GM13976 (cell line): ENCODE measurements around the gene STAP2.

Experiments used
- DNase-seq: peaks from one replicate; pipeline ENCODE4 v3.0.0; 2012; ENCODE audit warnings: low spot score
- CTCF ChIP-seq: IDR thresholded peaks from 2 replicates; pipeline ENCODE4 v1.5.1; 2012; ENCODE audit warnings: borderline replicate concordance, mild to moderate bottlenecking; ENCODE audit not compliant: insufficient read depth; ENCODE audit errors: extremely low read depth, missing control alignments, control extremely low read depth
- in situ Hi-C: fragments of 300-500 bp; cut with MboI; formaldehyde crosslinking; loops from one replicate; pipeline ENCODE4 v1.12.0; 2022; ENCODE audit warnings: low sequenced_read_pairs, mixed read lengths, inconsistent platforms; ENCODE audit not compliant: unreplicated experiment

The STAP2 gene

GRCh38 chr19:4320419-4320818, 18.2 kb downstream of the STAP2 start:
- DNase-seq, result no peak
- TF ChIP-seq CTCF, result no peak
- in situ Hi-C loops, result no loop called here

GRCh38 chr19:4319067-4319718, 19.4 kb downstream of the STAP2 start:
- TF ChIP-seq CTCF, result no peak

GRCh38 chr19:4318460-4318859, 20.2 kb downstream of the STAP2 start:
- DNase-seq, result no peak
- no peak for TF ChIP-seq CTCF
- in situ Hi-C loops, result no loop called here

More at GRCh38 chr19:4319067-4319718, 19.4 kb downstream of the STAP2 start:
- in situ Hi-C loops, result no loop called here
- DNase-seq, result no peak

GRCh38 chr19:4316956-4317355, 21.7 kb downstream of the STAP2 start:
- in situ Hi-C loops, result no loop called here

GRCh38 chr19:4313847-4314490, 24.7 kb downstream of the STAP2 start:
- TF ChIP-seq CTCF, result no peak
- in situ Hi-C loops, result no loop called here
- no peak for DNase-seq

More at GRCh38 chr19:4316956-4317355, 21.7 kb downstream of the STAP2 start:
- DNase-seq, result no peak
- TF ChIP-seq CTCF, result no peak

DNA sequence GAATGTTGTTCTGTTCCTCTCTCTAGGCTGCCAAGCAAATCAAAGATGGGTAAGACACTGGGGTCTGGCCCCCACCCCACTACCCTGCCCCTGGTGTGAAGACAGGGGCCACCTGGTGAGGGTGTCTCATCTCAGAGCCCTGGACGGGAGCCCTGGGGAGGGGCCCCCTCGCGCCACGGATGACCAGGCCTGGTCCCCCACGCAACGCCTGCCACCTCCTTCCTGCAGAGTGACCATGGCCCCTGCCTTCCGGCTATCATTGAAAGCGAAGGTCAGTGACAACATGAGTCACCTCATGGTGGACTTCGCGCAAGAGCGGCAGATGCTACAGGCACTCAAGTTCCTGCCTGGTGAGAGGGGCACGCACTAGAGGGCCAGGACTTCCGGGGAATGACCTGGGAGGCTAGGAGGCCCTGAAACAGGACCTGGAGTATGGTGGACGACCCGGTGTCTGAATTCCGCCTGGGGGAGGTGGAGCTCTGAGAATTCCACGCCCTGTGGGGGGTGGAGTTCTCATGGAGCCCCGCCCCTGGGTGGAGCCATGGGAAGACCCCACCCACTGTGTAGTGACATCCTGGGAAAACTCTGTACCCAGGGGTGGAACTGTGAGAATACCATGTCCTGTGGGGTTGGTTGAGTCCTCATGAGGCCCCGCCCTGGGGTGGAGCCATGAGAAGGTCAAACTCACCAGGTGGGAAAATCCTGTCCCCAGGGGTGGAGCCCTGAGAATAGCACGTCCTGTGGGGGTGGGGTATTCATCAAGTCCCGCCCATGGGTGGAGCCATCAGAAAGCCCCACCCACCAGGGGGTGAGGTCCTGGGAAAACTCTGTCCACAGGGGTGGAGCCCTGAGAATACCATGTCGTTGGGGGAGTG, 28.1 kb downstream of the STAP2 start:
- no peak for DNase-seq

More for the DNA sequence above, 28.1 kb downstream of the STAP2 start:
- in situ Hi-C loops, result no loop called here
- no peak for TF ChIP-seq CTCF
